NCI-H2196 (cell line): Measurements from ENCODE around the gene KIF26B.

Experiments
- DNase-seq: peaks from one replicate; lab custom pipeline; 2025; ENCODE audit not compliant: unreplicated experiment; lab: John Stamatoyannopoulos, UW

The KIF26B gene

GRCh38 chr1:245448975-245449431 lies 294.2 kb downstream of the KIF26B start:
- DNase-seq: no peak

- no peak for DNase-seq
Observed at GRCh38 chr1:245453541-245453940, 298.8 kb downstream of the KIF26B start.

- no peak for DNase-seq
Observed at GRCh38 chr1:245454051-245454450, 299.3 kb downstream of the KIF26B start.

- DNase-seq: no peak
Observed at GRCh38 chr1:245457562-245457961, 302.8 kb downstream of the KIF26B start.

DNA sequence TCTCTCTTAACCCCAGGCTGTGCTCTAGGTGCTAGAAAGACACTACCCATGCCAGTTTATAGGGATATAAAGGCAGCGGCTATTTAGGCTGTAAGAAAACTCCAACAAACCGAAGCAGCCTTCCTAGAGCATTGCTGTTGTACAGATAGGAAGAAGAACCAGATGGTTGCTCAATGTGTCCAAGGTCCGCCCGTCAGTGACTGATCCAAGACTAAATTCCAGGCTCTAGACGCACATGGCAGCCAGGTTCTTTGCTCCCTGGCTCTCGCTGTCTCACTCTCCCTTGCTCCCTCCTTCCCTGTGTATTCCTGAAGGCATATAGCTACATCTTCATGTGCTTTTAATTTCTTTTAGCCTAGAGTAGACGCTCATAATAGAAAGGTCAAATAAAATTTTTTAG lies 303.4 kb downstream of the KIF26B start:
- DNase-seq: no peak

DNA sequence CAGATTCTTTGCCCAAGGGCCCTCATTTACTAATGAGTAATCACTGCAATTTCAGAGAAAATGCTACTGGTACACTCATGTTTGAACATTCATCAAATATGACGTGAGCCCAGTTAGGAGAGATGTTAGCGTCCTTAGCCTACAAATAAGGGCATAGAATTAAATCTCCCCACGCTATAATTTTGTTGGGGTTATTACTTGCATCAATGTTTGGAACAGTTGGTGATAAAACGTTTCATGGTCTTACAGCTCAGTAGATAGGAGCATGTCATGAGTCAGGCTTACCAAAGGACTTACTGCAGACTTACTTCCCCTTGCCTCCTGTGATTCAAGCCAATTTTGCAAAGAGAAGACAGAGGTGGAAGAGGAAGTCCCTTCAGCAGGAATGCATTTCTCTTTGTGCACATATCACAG lies 304.0 kb downstream of the KIF26B start:
- DNase-seq: no peak

DNA sequence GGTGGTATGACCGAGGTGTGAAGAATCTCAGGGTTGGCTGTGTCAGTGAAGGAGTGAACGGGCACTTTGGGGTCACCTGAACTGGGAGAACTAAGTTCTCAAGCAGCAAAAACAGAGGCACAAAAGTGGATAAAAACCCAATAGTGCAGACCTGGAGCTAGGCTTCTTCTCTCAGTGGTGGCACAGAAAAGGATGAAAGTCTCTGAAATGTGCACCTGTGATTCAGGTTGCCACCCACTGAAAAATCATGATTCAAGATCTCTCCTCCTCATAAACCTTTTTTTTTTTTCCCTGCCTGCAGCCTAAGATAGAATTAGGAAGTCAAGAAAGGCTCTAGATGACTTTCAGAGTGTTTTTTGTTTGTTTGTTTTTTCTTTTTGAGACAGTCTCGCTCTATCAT lies 304.8 kb downstream of the KIF26B start:
- DNase-seq: no peak

DNA sequence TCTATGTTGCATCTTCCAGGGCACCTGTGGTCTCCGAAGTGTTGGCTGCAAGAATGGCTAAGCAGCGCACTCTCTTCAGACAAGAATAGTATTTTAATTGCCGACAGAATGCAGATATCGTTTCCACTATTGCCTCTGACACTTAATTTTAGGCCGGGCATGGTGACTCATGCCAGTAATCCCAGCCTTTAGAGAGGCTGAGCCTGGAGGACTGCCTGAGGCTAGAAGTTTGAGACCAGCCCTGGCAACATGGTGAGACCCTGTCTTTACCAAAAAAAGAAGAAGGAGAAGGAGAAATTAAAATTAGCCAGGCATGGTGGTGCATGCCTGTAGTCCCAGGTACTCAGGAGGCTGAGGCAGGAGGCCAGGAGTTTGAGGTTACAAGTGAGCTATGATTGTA lies 306.9 kb downstream of the KIF26B start:
- DNase-seq: no peak

DNA sequence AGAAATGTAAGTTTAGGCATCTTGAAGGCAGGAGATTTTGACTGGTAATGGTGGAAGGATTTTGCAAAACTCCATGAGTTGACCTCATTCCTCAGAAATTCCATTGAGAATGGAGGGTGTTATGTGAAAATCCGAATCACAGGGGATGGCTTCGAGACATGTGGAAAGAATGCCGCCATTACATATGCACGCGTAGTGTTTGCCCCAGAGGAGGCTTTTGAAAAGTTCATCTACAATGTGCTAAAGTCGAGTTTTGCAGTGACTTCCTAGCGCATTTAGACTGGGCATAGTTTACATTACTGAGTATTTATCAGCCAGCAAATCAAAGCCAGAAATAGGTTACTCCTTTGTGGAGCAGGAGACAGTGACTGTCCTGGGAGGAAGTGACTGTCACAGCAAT lies 307.4 kb downstream of the KIF26B start:
- no peak for DNase-seq

GRCh38 chr1:245463392-245464165 lies 308.8 kb downstream of the KIF26B start:
- DNase-seq: no peak

GRCh38 chr1:245464290-245464689 lies 309.5 kb downstream of the KIF26B start:
- no peak for DNase-seq

- no peak for DNase-seq
Observed at GRCh38 chr1:245465666-245466065, 310.9 kb downstream of the KIF26B start.

DNA sequence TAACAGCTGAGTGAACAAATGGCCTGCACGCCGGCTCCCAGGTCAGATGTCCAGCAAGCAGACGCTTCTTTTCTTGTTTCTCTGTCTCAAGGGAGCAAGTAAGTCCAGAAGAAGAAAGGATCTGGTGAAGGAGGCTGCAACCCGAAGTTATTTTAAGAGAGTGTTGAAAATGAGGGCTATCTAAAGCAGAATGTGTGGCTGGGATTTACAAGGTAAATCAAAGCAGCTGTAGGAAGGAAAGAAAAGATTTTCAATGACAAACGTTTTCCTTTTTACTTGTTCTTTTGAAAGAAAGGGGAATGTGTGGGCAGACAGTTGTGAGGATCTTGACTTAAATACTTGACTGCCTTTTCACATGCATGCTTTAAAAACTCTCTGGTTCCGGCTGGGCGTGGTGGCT lies 311.5 kb downstream of the KIF26B start:
- no peak for DNase-seq

DNA sequence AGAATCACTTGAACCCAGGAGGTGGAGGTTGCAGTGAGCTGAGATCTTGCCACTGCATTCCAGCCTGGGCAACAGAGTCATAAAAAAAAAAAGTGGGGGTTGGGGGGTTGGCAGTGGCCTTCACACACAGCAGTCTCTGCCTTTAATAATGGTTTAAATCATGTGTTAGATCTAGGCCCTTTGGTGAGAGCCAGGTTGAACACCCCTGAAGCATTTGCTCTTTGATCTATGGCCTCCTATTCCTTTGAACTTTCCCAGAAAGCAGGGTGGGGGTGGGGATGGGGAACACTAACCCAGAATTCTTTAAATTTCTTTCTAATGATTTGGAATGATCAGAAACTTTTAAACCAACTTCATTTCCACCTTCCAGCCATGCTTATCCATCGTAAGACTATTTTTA lies 313.0 kb downstream of the KIF26B start:
- DNase-seq: no peak

DNA sequence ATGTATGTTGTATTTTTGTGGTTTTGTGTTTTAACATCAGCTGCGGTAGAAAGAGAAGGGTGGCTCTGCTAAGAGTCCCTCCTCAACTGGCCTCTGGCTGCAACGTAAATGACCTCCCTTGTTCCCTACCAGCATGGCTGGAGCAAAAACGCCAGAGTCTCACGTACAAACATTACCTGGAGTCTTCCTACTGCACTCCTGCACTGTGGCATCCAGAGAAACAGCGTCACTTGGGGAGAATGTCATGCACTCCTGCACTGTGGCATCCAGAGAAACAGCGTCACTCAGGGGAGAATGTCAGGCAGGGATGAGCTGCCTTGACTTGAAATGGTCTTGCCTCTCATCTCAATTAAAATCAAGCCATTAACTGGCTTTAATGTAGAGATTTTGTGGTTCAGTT lies 314.2 kb downstream of the KIF26B start:
- no peak for DNase-seq

DNA sequence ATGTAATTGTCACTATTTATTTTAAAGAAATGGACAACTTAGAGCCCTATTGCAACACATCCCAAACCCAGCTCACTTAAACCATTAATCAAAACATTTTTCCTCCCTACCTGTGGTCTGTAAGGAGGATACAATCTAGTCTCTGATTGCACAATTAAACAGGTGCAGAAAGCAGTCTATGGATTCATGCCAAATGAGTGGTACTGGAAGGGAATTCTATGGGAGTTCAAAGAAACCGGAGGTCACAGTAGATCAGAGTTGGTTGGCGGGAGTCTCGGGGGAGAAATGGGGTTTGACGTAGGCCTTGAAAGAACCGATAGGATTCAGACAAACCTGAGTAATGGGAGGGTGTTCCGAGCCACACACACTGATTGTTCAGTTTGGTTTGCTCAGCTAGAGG lies 314.9 kb downstream of the KIF26B start:
- no peak for DNase-seq

- no peak for DNase-seq
Observed at GRCh38 chr1:245475126-245475525, 320.3 kb downstream of the KIF26B start.

GRCh38 chr1:245475961-245476516 lies 321.3 kb downstream of the KIF26B start:
- no peak for DNase-seq

- no peak for DNase-seq
Observed at GRCh38 chr1:245477941-245478340, 323.2 kb downstream of the KIF26B start.

DNA sequence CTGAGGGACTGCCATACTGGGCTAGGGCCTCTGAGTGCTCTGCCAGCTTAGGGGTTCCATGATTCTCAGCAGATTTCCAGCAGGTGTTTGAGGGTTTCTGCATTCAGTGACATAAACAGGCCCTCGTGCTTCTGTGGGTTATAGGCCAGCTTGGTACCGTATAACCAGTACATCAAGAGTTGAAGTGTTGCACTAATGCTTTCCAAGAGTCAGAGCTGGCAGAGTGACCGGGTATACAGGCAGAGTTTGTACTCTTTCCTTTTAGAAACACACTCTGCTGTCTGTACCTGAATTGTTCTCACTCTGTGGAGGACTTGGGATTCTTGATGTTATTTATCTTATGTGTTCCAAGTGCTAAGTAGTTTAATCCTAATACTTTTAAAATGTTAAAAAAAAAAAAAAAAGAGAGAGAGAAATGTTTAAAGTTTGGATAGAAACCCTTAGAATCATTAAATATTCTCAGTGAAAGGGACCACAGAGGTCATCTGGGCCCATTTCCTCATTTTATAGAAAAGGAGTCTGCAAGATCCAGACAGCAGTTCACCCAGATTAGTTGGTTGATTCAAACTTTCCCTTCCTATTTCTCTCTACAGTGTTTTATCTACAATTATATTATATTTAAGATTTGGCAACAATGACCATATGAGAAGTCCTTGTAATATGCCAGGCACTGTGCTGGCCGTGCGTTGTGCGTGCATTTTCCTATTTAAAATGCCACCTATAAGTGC lies 325.8 kb downstream of the KIF26B start:
- no peak for DNase-seq

GRCh38 chr1:245481261-245481660 lies 326.5 kb downstream of the KIF26B start:
- no peak for DNase-seq

DNA sequence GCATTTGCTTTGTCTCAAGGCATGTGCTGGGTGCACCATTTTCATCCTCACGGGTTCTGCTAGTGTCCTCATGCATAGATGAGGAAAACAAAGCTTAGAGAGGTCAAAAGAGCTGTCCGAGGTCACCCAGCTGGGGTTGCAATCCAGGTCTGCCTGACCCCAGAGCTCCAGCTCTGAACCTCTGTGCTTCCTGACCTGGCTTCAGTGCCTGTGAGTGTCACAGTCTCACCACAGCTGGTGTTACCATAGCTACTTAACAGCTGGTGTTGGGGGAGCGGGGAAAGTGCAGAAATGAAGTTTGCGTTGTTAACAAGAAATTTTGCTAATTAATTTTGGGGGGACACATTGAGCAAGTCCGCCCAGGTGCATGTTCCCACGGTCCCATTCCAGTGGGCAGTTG lies 328.5 kb downstream of the KIF26B start:
- DNase-seq: no peak
